ENCODE measurements around the gene PRKAG2. TPM values are rescaled to one million over a fixed set of nuclear protein-coding genes. Genes with fewer than 3 reads are reported as not detected.

PRKAG2 gene
- total RNA-seq, 1 donor from 2014 or later: 15.7 TPM

DNA sequence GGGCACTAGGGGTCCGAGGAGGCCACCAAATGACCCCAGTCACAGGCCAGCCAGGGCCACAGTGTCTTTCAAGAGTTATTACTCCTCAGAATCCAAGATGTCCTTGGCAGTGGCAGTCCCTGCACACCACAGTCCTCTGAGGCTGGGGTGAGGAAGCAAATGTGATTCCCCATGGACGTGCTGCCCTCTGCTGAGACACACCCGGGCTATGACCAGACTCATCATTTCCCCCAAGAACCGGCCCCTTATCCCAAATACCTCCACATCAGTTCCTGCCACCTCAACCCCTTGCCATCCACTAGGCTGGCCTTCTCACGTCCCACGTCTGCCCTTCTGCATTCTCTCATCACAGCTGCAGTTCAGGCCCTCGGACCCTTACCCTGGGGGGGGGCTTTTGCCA lies 5.0 kb downstream of the PRKAG2 start:
- TF ChIP-seq, protein P1, sequence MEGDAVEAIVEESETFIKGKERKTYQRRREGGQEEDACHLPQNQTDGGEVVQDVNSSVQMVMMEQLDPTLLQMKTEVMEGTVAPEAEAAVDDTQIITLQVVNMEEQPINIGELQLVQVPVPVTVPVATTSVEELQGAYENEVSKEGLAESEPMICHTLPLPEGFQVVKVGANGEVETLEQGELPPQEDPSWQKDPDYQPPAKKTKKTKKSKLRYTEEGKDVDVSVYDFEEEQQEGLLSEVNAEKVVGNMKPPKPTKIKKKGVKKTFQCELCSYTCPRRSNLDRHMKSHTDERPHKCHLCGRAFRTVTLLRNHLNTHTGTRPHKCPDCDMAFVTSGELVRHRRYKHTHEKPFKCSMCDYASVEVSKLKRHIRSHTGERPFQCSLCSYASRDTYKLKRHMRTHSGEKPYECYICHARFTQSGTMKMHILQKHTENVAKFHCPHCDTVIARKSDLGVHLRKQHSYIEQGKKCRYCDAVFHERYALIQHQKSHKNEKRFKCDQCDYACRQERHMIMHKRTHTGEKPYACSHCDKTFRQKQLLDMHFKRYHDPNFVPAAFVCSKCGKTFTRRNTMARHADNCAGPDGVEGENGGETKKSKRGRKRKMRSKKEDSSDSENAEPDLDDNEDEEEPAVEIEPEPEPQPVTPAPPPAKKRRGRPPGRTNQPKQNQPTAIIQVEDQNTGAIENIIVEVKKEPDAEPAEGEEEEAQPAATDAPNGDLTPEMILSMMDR (IDR thresholded peaks at IDR 0.05; ENCODE audit: unreplicated experiment): no peak
- Mint-ChIP-seq H3K9me3 (no peaks in the 10 kb centered on the region), H3K4me1 (peaks cover 6% of the 10 kb centered on the region), H3K27ac (no peak overlapping the region), H3K27me3 (ENCODE audit: low read depth) (peaks cover 65% of the 10 kb centered on the region), H3K4me3 (no peak overlapping the region), H3K36me3 (no peaks in the 10 kb centered on the region)
- no peak for DNase-seq (ENCODE audit: low spot score in 2 of 2, unreplicated experiment in 2 of 2)

DNA sequence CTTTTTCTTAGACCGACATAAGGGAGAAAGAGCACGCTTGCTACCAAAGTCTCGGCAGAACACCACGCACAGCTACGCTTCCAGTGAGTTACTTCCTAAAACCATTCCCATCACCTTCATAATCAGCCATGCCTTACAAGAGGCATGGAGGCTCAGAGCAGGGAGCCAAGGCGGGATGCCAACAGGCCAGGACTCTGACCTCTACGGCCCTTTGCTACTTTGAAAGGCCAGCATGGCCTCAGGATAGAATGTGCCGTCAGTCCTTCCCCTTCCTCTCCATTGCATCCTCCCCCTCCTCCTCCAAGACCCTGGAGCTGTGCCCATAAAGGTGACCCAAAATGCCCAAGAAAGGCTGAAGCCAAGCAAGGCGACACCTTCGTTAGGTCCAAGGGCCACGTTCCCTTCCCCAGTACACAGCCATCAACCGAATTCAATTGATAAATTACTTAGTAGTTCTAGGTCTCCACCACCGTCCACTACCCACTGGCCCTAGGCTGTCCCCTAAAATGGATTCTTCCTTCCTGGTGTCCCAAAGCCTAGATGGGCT lies 5.7 kb downstream of the PRKAG2 start:
- H3K4me1 Mint-ChIP-seq: peaks cover 6% of the 10 kb centered on the region
- no peaks in the 10 kb centered on the region for H3K9me3 Mint-ChIP-seq
- no peak for DNase-seq (ENCODE audit: low spot score in 2 of 2, unreplicated experiment in 2 of 2)
- TF ChIP-seq, protein P1 (IDR thresholded peaks at IDR 0.05; ENCODE audit: unreplicated experiment): no peak
- H3K4me3 Mint-ChIP-seq: no peak overlapping the region
- peaks cover 58% of the 10 kb centered on the region for H3K27me3 Mint-ChIP-seq (ENCODE audit: low read depth)
- H3K27ac Mint-ChIP-seq: no peak overlapping the region
- no peaks in the 10 kb centered on the region for H3K36me3 Mint-ChIP-seq

GRCh38 chr7:151869968-151870918 lies 6.7 kb downstream of the PRKAG2 start:
- TF ChIP-seq, protein P1 (IDR thresholded peaks at IDR 0.05; ENCODE audit: unreplicated experiment): no peak
- no peak for DNase-seq (ENCODE audit: low spot score in 2 of 2, unreplicated experiment in 2 of 2)
- Mint-ChIP-seq H3K36me3 (no peaks in the 10 kb centered on the region), H3K27me3 (ENCODE audit: low read depth) (peaks cover 54% of the 10 kb centered on the region), H3K4me3 (no peak overlapping the region), H3K27ac (no peak overlapping the region), H3K4me1 (peaks cover 4% of the 10 kb centered on the region), H3K9me3 (no peaks in the 10 kb centered on the region)

DNA sequence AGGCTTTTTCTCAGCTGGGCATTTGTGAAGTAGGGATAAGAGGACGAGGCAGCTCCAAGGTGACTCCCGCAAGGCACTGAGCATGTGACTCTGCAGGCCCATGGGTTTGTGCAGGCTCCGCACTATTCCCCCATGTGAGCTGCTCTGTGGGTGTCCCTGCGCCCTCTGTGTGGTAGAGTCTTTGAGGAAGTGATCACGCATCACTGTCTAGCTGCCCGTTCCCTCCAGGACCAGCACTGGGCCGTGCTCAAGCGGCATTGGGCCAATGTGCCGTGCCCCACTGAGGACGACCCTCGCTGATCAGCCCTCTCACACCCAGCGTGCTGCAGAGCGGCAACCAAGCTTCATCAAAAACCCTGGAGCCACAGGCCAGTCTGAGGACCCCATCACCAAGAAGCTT lies 7.5 kb downstream of the PRKAG2 start:
- H3K4me3 Mint-ChIP-seq: no peak overlapping the region
- TF ChIP-seq, protein P1 (IDR thresholded peaks at IDR 0.05; ENCODE audit: unreplicated experiment): no peak
- no peaks in the 10 kb centered on the region for H3K9me3 Mint-ChIP-seq
- no peak overlapping the region for H3K27ac Mint-ChIP-seq
- H3K36me3 Mint-ChIP-seq: no peaks in the 10 kb centered on the region
- no peaks in the 10 kb centered on the region for H3K4me1 Mint-ChIP-seq
- H3K27me3 Mint-ChIP-seq (ENCODE audit: low read depth): peaks cover 48% of the 10 kb centered on the region
- DNase-seq (ENCODE audit: low spot score in 2 of 2, unreplicated experiment in 2 of 2): no peak

- Mint-ChIP-seq H3K9me3 (no peaks in the 10 kb centered on the region), H3K27me3 (ENCODE audit: low read depth) (peaks cover 48% of the 10 kb centered on the region), H3K36me3 (no peaks in the 10 kb centered on the region), H3K27ac (no peak overlapping the region), H3K4me3 (no peak overlapping the region), H3K4me1 (no peaks in the 10 kb centered on the region)
- TF ChIP-seq, protein P1 (IDR thresholded peaks at IDR 0.05; ENCODE audit: unreplicated experiment): no peak
- no peak for DNase-seq (ENCODE audit: low spot score in 2 of 2, unreplicated experiment in 2 of 2)
Measured at GRCh38 chr7:151869109-151869428, 7.8 kb downstream of the PRKAG2 start.
